ENCODE measurements around the gene BCL2L11.

GRCh38 chr2:111168528-111169239 is 48.0 kb downstream of the BCL2L11 start:
- no peak for TF ChIP-seq CREB1 (CRISPR knock-in tag; IDR thresholded peaks at IDR 0.05; ENCODE audit: low read depth)
- no peak for TF ChIP-seq CTCF (conservative IDR thresholded peaks at IDR 0.05; ENCODE audit: low read depth in 2 of 2)
- no peak for TF ChIP-seq STAT1 (IDR thresholded peaks at IDR 0.05; ENCODE audit: unreplicated experiment)
- no peak for TF ChIP-seq EZH2 (IDR thresholded peaks at IDR 0.05; ENCODE audit: low read depth, unreplicated experiment)
- TF ChIP-seq EZH2phosphoT487 (IDR thresholded peaks at IDR 0.05; ENCODE audit: unreplicated experiment): no peak
- no peak for TF ChIP-seq REST (IDR thresholded peaks at IDR 0.05; ENCODE audit: unreplicated experiment)
- no peak for TF ChIP-seq ZNF114 (CRISPR knock-in tag; IDR thresholded peaks at IDR 0.05)
- TF ChIP-seq POLR2AphosphoS5 (IDR thresholded peaks at IDR 0.05; ENCODE audit: low read depth): no peak
- no peak for TF ChIP-seq ETS1 (IDR thresholded peaks at IDR 0.05)
- no peak for TF ChIP-seq NANOG (IDR thresholded peaks at IDR 0.05; ENCODE audit: borderline replicate concordance)
- TF ChIP-seq JUNB (IDR thresholded peaks at IDR 0.05; ENCODE audit: unreplicated experiment): no peak
- TF ChIP-seq ZNF331 (CRISPR knock-in tag; IDR thresholded peaks at IDR 0.05; ENCODE audit: low read depth): no peak
- no peak for TF ChIP-seq ZNF462 (CRISPR knock-in tag; IDR thresholded peaks at IDR 0.05)
